HEK293T (cell line): ENCODE results near the gene PARP12.

ENCODE experiments used
- BHLHE40 ChIP-seq: fragments of 450-650 bp; IDR thresholded peaks from 2 replicates; pipeline ENCODE4 v1.6.1; 2016; ENCODE audit warnings: mild to moderate bottlenecking, moderate library complexity, borderline replicate concordance
- LEF1 ChIP-seq: fragments of 450-650 bp; IDR thresholded peaks from 2 replicates; pipeline ENCODE4 v1.6.1; 2017; ENCODE audit warnings: mild to moderate bottlenecking, borderline replicate concordance
- NFRKB ChIP-seq: fragments of 450-650 bp; IDR thresholded peaks from 2 replicates; pipeline ENCODE4 v1.6.1; 2016; ENCODE audit warnings: mild to moderate bottlenecking, moderate library complexity
- SP1 ChIP-seq: fragments of 450-650 bp; IDR thresholded peaks from 2 replicates; pipeline ENCODE4 v1.6.1; 2017

- TF ChIP-seq SP1, result no peak
- no peak for TF ChIP-seq LEF1
- no peak for TF ChIP-seq BHLHE40
- no peak for TF ChIP-seq NFRKB
Observed at GRCh38 chr7:140058517-140058916, 4.2 kb downstream of the PARP12 start.
